HepG2 (cell line): ENCODE results near the gene MYO7A. TPM values are rescaled to one million over a fixed set of nuclear protein-coding genes. Genes with fewer than 3 reads are reported as not detected.

ENCODE experiments used
- ARID2 ChIP-seq: sonication (generic); formaldehyde crosslinking; IDR thresholded peaks from 2 replicates; pipeline ENCODE4 v1.8.1; 2022; ENCODE audit warnings: mild to moderate bottlenecking, missing genetic modification reagents, borderline replicate concordance
- CBFB ChIP-seq: sonication (generic); formaldehyde crosslinking; IDR thresholded peaks from 2 replicates; pipeline ENCODE4 v1.4.0; 2020; ENCODE audit warnings: missing genetic modification reagents
- CBX5 ChIP-seq: sonication (generic); formaldehyde crosslinking; IDR thresholded peaks from 2 replicates; pipeline ENCODE4 v1.4.0; 2020; ENCODE audit warnings: missing genetic modification reagents, borderline replicate concordance
- FOXP4 ChIP-seq: sonication (generic); formaldehyde crosslinking; IDR thresholded peaks from 2 replicates; pipeline ENCODE4 v1.4.0; 2020; ENCODE audit warnings: missing genetic modification reagents
- HNRNPL ChIP-seq: fragments of 200-400 bp; formaldehyde crosslinking; IDR thresholded peaks from 2 replicates; pipeline ENCODE4 v1.6.1; 2017; ENCODE audit warnings: mild to moderate bottlenecking, low read depth, low read length
- KMT2B ChIP-seq: IDR thresholded peaks from 2 replicates; pipeline ENCODE4 v1.6.1; 2016; ENCODE audit warnings: missing genetic modification reagents, missing compliant biosample characterization
- NR2C2 ChIP-seq: sonication (generic); formaldehyde crosslinking; IDR thresholded peaks from 2 replicates; pipeline ENCODE4 v1.4.0; 2020; ENCODE audit warnings: missing genetic modification reagents, mild to moderate bottlenecking, moderate library complexity, borderline replicate concordance
- NR2F1 ChIP-seq, 2 experiments: fragments of 450-650 bp in 1 of 2; formaldehyde crosslinking in 1 of 2; IDR thresholded peaks; 2 replicates each; pipeline versions ENCODE4 v1.5.0 to v1.6.1; 2016 to 2020; ENCODE audit warnings: mild to moderate bottlenecking in 1 of 2, missing compliant biosample characterization in 1 of 2, missing genetic modification reagents in 1 of 2, moderate library complexity in 1 of 2
- PHF20 ChIP-seq: sonication (generic); formaldehyde crosslinking; IDR thresholded peaks from 2 replicates; pipeline ENCODE4 v1.5.0; 2020; ENCODE audit warnings: mild to moderate bottlenecking, missing genetic modification reagents
- SNAPC2 ChIP-seq: sonication (generic); formaldehyde crosslinking; IDR thresholded peaks from 2 replicates; pipeline ENCODE4 v1.8.1; 2022; ENCODE audit warnings: mild to moderate bottlenecking, missing genetic modification reagents
- SNAPC4 ChIP-seq: sonication (generic); formaldehyde crosslinking; IDR thresholded peaks from 2 replicates; pipeline ENCODE4 v1.4.0; 2020; ENCODE audit warnings: mild to moderate bottlenecking, missing genetic modification reagents
- TARDBP ChIP-seq: sonication (generic); formaldehyde crosslinking; IDR thresholded peaks from 2 replicates; pipeline ENCODE4 v1.8.0; 2022; ENCODE audit warnings: mild to moderate bottlenecking, missing genetic modification reagents
- TEAD2 ChIP-seq: sonication (generic); formaldehyde crosslinking; IDR thresholded peaks from 2 replicates; pipeline ENCODE4 v1.9.0; 2021; ENCODE audit warnings: missing genetic modification reagents
- THAP7 ChIP-seq: sonication (generic); formaldehyde crosslinking; IDR thresholded peaks from 2 replicates; pipeline ENCODE4 v1.8.1; 2023; ENCODE audit warnings: mild to moderate bottlenecking, missing genetic modification reagents
- TSC22D2 ChIP-seq: sonication (generic); formaldehyde crosslinking; IDR thresholded peaks from 2 replicates; pipeline ENCODE4 v1.5.1; 2020; ENCODE audit warnings: missing genetic modification reagents, mild to moderate bottlenecking, borderline replicate concordance
- ZFP62 ChIP-seq: sonication (generic); formaldehyde crosslinking; IDR thresholded peaks from 2 replicates; pipeline ENCODE4 v1.4.0; 2020; ENCODE audit warnings: missing genetic modification reagents
- ZNF20 ChIP-seq: sonication (generic); formaldehyde crosslinking; IDR thresholded peaks from 2 replicates; pipeline ENCODE4 v1.4.0; 2020; ENCODE audit warnings: mild to moderate bottlenecking, moderate library complexity, missing genetic modification reagents
- ZNF549 ChIP-seq: sonication (generic); formaldehyde crosslinking; IDR thresholded peaks from 2 replicates; pipeline ENCODE4 v1.5.0; 2020; ENCODE audit warnings: missing genetic modification reagents
- ZNF670 ChIP-seq: sonication (generic); formaldehyde crosslinking; IDR thresholded peaks from 2 replicates; pipeline ENCODE4 v1.8.0; 2022; ENCODE audit warnings: mild to moderate bottlenecking, missing genetic modification reagents, borderline replicate concordance
- ZNF678 ChIP-seq: sonication (generic); formaldehyde crosslinking; IDR thresholded peaks from 2 replicates; pipeline ENCODE4 v1.4.0; 2020; ENCODE audit warnings: mild to moderate bottlenecking, missing genetic modification reagents
- ZNF724P ChIP-seq: sonication (generic); formaldehyde crosslinking; IDR thresholded peaks from 2 replicates; pipeline ENCODE4 v1.8.0; 2022; ENCODE audit warnings: missing genetic modification reagents, borderline replicate concordance
- ZNF768 ChIP-seq: sonication (generic); formaldehyde crosslinking; IDR thresholded peaks from 2 replicates; pipeline ENCODE4 v1.4.0; 2020; ENCODE audit warnings: missing genetic modification reagents
- ZNF775 ChIP-seq: sonication (generic); formaldehyde crosslinking; IDR thresholded peaks from 2 replicates; pipeline ENCODE4 v1.4.0; 2020; ENCODE audit warnings: missing genetic modification reagents, mild to moderate bottlenecking, moderate library complexity, borderline replicate concordance
- polyA plus RNA-seq, 8 experiments: library from polyadenylated mRNA; depleted of rRNA in 3 of 8; stranded (reverse) in 7 of 8; unstranded in 1 of 8; fragments of >200 nt; fragmentation: Illumina TruSeq in 4 of 8; extraction: Trizol in 4 of 8; gene quantifications; 2 replicates each; pipeline versions ENCODE4 v1.2.1 to v1.2.3, GENCODE V29; 2011 to 2016; ENCODE audit warnings: low read depth in 4 of 8, missing spikeins in 1 of 8, mixed read lengths in 1 of 8; ENCODE audit not compliant: insufficient read depth in 1 of 8
- total RNA-seq, 5 experiments: library from RNA; depleted of rRNA; stranded (reverse); fragments of >200 nt; fragmentation: Illumina TruSeq; extraction: Trizol; gene quantifications; 2 replicates each; pipeline ENCODE4 v1.2.3, GENCODE V29; 2016; ENCODE audit warnings: low read depth in 1 of 5

Gene MYO7A
- total and polyA plus RNA-seq, 2 of the 13 experiments (the other 11 are each of a cell fraction or from before 2014, with no cell fraction given) = 7.5 to 10.0 TPM

GRCh38 chr11:77171885-77172665, 44.0 kb downstream of the MYO7A start (continued):
- TF ChIP-seq SNAPC2 (CRISPR knock-in tag) (no peak), ZNF724P (0 out of 2 replicates have a peak, but pooled peaks have one; percentile 46), CBX5 (CRISPR knock-in tag) (peak; percentile 23; the same call in 1 of the 2 replicates), FOXP4 (CRISPR knock-in tag) (peak; percentile 66), KMT2B (CRISPR knock-in tag) (no peak), NR2C2 (peak; percentile 94), TEAD2 (CRISPR knock-in tag) (no peak), ARID2 (no peak), TARDBP (CRISPR knock-in tag) (peak; percentile 13; the same call in 1 of the 2 replicates), ZFP62 (no peak), SNAPC4 (no peak), ZNF20 (CRISPR knock-in tag) (no peak), PHF20 (CRISPR knock-in tag) (no peak), ZNF549 (CRISPR knock-in tag) (no peak), ZNF768 (CRISPR knock-in tag) (no peak), CBFB (CRISPR knock-in tag) (0 out of 2 replicates have a peak, but pooled peaks have one; percentile 35), ZNF775 (CRISPR knock-in tag) (no peak), NR2F1 (CRISPR knock-in tag; IDR thresholded peaks at IDR 0.05) (peak; percentile 81 to 82; a peak in 3 of 4 replicates), ZNF670 (0 out of 2 replicates have a peak, but pooled peaks have one; percentile 33), ZNF678 (no peak), THAP7 (no peak), TSC22D2 (no peak), HNRNPL (0 out of 2 replicates have a peak, but pooled peaks have one; percentile 27)
